GM12874 (cell line): Measurements from ENCODE around the gene TOP2A.

Experiments used
- TF ChIP-seq, protein P1 (sequence below): IDR thresholded peaks from 2 replicates; pipeline ENCODE4 v1.5.1; 2011; ENCODE audit warnings: low read depth, mild to moderate bottlenecking, control low read depth, low read length, moderate library complexity; ENCODE audit not compliant: insufficient read depth

The TOP2A gene

DNA sequence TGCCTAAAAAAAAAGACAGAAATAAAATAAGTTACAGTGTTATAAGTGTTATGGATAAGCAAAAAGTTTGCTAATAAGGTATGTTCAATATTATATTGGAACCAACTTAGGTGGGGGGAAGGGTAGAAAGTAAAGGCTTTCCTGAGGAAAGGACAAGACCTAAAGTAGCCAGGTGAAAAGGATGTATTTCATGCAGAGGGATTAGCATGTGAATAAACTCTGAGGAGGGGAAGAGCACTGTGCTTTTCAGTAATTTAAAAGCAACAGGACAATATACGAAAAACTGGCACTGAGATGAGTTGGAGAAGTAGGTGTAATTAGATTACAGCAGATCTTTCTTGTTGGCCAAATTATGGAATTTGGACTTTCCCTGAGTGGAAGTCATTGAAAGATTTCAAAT is 7.6 kb downstream of the TOP2A start:
- TF ChIP-seq, protein P1, sequence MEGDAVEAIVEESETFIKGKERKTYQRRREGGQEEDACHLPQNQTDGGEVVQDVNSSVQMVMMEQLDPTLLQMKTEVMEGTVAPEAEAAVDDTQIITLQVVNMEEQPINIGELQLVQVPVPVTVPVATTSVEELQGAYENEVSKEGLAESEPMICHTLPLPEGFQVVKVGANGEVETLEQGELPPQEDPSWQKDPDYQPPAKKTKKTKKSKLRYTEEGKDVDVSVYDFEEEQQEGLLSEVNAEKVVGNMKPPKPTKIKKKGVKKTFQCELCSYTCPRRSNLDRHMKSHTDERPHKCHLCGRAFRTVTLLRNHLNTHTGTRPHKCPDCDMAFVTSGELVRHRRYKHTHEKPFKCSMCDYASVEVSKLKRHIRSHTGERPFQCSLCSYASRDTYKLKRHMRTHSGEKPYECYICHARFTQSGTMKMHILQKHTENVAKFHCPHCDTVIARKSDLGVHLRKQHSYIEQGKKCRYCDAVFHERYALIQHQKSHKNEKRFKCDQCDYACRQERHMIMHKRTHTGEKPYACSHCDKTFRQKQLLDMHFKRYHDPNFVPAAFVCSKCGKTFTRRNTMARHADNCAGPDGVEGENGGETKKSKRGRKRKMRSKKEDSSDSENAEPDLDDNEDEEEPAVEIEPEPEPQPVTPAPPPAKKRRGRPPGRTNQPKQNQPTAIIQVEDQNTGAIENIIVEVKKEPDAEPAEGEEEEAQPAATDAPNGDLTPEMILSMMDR = no peak

DNA sequence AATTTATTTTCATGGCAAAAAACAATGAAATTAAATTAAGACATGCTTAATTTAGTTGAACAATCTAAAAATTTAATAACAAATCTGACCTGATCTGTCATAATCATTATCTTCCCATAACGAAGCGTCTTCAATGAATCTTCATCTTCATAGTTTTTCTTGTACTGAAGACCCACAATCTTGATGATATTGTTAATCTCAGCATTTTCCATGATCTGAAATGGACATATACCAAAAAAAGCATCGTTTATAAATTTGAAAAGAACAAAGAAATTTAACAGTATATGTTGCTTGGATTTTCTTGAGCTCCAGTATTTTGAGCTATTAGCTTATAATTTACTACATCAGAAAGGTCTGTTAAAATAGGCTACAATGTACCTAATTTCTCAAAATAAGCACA is 10.2 kb downstream of the TOP2A start:
- TF ChIP-seq, protein P1 = no peak

DNA sequence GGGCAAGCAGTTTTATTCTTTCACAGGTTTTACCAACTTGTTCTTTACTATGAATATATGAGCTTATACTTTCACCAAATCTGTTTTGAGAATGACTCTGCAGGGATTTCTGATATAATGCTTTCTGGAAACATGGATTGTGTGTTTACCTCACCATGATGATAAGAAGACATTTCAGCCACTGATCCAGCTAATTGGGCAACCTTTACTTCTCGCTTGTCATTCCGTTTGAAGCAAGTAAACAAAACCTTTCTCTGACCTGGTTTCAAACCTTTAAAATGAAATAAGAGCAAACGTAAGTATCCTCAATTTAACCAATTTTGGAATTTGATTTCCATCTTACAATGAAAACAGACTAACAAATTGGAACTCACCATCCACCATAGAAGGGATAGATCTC is 13.7 kb downstream of the TOP2A start:
- TF ChIP-seq, protein P1 = no peak

DNA sequence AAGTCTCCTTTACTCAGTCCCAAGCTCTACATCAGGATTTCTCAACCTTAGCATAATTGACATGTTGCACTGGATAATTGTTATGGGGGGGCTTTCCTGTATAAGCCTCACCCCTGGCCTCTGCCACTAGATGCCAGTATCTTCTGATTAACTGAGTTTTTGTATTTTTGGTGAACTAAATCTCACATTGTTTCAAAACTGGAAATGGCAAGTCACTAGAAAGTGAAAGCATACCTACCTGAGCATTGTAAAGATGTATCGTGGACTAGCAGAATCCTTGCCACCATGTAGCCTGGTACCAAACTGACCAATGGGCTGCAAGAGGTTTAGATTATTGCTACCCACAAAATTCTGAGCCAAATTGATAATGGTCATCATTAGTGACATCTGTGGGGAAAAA is 15.0 kb downstream of the TOP2A start:
- TF ChIP-seq, protein P1 = no peak

DNA sequence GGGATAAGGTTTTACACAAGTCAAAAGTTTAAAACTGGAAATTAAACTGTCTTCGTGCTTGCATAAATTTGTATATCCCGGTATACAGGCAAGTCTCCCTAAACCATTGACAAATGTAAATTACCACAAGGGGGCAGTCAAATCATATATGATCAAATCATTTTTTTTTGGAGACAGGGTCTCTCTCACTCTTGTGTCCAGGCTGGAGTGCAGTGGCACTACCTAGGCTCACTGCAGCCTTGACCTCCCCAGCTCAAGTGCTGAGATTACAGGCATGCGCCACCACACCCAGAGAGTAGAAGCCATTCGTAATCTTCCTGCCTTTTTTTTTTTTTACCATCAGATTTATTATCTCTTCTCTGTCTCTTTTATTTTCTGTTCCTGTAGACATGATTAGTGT is 18.5 kb downstream of the TOP2A start:
- TF ChIP-seq, protein P1 = peak; percentile 36; the same call in 1 of the 2 replicates

DNA sequence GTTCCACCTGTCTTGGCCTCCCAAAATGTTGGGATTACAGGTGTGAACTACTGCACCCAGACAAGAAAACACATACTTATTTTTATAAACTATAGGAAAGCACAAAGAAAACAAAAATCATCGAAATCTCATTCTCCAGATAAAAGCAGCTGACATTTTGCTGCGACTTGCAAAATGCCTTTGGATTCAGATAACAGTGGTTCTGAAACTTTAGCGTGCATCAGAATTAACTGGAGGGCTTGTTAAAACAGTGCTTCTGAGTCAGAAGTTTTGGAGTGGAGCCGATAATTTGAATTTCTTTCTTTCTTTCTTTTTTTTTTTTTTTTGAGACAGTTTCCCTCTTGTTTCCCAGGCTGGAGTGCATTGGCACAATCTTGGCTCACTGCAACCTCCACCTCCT is 35.4 kb downstream of the TOP2A start:
- TF ChIP-seq, protein P1 = no peak

DNA sequence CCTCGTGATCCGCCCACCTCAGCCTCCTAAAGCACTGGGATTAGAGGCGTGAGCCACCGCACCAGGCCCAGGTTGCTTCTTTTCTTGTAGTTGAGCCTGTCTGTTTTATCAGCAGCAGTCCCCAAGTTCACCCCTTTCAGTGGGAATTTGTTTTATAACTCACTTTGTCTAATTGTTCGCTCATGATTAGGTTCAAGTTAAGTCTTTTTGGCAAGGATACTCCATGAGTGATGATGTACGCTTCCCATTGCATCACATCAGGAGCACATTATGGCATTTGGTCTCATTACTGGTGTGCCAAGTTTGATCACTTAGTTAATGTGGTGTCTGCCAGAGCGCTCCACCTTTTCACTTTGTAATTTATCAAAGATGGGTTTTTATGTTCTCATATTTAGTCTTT is 38.7 kb downstream of the TOP2A start:
- TF ChIP-seq, protein P1 = no peak

DNA sequence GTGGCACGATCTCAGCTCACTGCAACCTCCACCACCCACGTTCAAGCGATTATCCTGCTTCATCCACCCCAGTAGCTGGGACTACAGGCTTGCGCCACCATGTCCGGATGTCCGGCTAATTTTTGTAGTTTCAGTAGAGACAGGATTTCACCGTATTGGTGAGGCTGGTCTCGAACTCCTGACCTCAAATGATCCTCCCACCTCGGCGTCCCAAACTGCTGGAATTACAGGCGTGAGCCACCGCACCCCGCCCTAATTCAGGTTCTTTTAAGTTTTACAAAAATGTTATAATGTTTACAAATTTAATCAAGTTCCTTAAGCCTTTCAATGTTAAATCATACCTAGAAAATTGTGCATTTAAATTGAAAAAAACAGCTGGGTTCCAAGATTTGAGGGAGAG is 39.9 kb downstream of the TOP2A start:
- TF ChIP-seq, protein P1 = no peak
